SK-N-DZ (cell line): Measurements from ENCODE around the gene MRGPRE.

Experiments used
- DNase-seq: peaks from one replicate; pipeline ENCODE4 v3.0.0-alpha.2; 2015; ENCODE audit warnings: low spot score

Gene MRGPRE

GRCh38 chr11:3213659-3214419 lies 18.4 kb downstream of the MRGPRE start:
- DNase-seq = no peak

- no peak for DNase-seq
Measured at GRCh38 chr11:3208272-3208671, 23.9 kb downstream of the MRGPRE start.

- no peak for DNase-seq
Measured at GRCh38 chr11:3207526-3208189, 24.6 kb downstream of the MRGPRE start.

- no peak for DNase-seq
Measured at GRCh38 chr11:3206922-3207204, 25.4 kb downstream of the MRGPRE start.

GRCh38 chr11:3206156-3206921 lies 25.9 kb downstream of the MRGPRE start:
- DNase-seq = no peak

GRCh38 chr11:3205261-3206155 lies 26.7 kb downstream of the MRGPRE start:
- DNase-seq = no peak

- no peak for DNase-seq
Measured at GRCh38 chr11:3204141-3205015, 27.8 kb downstream of the MRGPRE start.

GRCh38 chr11:3203221-3204043 lies 28.8 kb downstream of the MRGPRE start:
- DNase-seq = peak; percentile 34

GRCh38 chr11:3202759-3203158 lies 29.5 kb downstream of the MRGPRE start:
- no peak for DNase-seq

GRCh38 chr11:3202305-3202704 lies 29.9 kb downstream of the MRGPRE start:
- no peak for DNase-seq

- DNase-seq = no peak
Measured at GRCh38 chr11:3201677-3202181, 30.5 kb downstream of the MRGPRE start.

- DNase-seq = no peak
Measured at GRCh38 chr11:3201112-3201581, 31.1 kb downstream of the MRGPRE start.

GRCh38 chr11:3200388-3201111 lies 31.7 kb downstream of the MRGPRE start:
- no peak for DNase-seq

GRCh38 chr11:3199537-3200295 lies 32.5 kb downstream of the MRGPRE start:
- DNase-seq = no peak

GRCh38 chr11:3198815-3199214 lies 33.4 kb downstream of the MRGPRE start:
- no peak for DNase-seq

- DNase-seq = no peak
Measured at GRCh38 chr11:3197878-3198528, 34.2 kb downstream of the MRGPRE start.

GRCh38 chr11:3197044-3197695 lies 35.0 kb downstream of the MRGPRE start:
- DNase-seq = no peak
